Measurements from ENCODE around the gene SNRK. TPM values are rescaled to one million over a fixed set of nuclear protein-coding genes. Genes with fewer than 3 reads are reported as not detected.

SNRK gene
- total and polyA plus RNA-seq, 9 of the 15 experiments (the other 6 are each of a cell fraction or from before 2014, with no cell fraction given), result 1.7 to 12.3 (median 7.3) TPM

DNA sequence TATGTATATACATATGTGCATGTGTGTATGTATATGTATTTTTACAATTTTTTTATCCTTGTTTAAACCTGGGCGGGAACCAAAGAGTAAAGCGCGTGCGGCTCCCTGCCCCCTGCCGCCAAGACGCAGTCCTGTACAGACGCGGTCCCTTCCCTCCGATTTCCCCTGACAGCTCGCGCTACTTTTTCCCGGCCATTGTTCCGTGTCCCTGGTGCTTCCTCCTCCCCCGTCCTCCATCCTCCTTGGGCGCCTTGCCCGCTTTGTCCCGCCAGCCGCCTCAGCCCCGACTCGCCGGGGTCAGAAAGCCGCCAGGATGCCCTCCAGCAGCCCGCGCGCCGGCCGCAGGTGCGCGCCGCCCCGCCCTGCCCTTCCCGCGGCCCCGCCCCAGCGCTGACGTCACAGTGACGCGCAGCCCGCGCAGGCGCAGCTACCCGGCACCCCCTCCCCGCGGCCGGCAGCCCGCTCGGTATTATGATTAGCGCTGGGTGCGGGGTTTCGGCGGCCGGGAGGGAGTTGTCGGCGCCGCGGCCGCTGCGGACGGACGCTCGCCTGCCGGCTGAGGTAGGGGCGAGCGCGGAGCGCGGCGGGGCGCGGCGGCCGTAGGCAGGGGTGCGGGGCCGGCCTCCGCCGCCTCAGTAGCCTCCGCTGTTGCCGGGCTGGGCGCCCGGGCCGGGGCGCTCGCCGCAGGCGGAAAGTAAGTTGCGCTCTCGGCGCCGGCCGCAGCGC is at the start of gene SNRK (continued):
- no peak for TF ChIP-seq TOE1 (IDR thresholded peaks at IDR 0.05; ENCODE audit: borderline replicate concordance)
- TF ChIP-seq TOE1 (CRISPR knock-in tag; IDR thresholded peaks at IDR 0.05; ENCODE audit: borderline replicate concordance, low read depth), result no peak
- TF ChIP-seq SIN3A (IDR thresholded peaks at IDR 0.05; ENCODE audit: borderline replicate concordance in 2 of 2, control insufficient read depth in 1 of 2, low read depth in 2 of 2, low read length in 2 of 2), result peak in 1 of 2 experiments; percentile 58; a peak in 1 of 4 replicates
- TF ChIP-seq, protein P1, sequence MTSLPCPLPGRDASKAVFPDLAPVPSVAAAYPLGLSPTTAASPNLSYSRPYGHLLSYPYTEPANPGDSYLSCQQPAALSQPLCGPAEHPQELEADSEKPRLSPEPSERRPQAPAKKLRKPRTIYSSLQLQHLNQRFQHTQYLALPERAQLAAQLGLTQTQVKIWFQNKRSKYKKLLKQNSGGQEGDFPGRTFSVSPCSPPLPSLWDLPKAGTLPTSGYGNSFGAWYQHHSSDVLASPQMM (CRISPR knock-in tag; IDR thresholded peaks at IDR 0.05), result no peak
- TF ChIP-seq PHTF2 (CRISPR knock-in tag; IDR thresholded peaks at IDR 0.05), result no peak
- no peak for TF ChIP-seq ZNF57 (CRISPR knock-in tag; IDR thresholded peaks at IDR 0.05)
- no peak for TF ChIP-seq ZNF778 (CRISPR knock-in tag; IDR thresholded peaks at IDR 0.05)
- TF ChIP-seq ZNF277 (CRISPR knock-in tag; IDR thresholded peaks at IDR 0.05; ENCODE audit: borderline replicate concordance), result no peak
- TF ChIP-seq ZKSCAN1 (IDR thresholded peaks at IDR 0.05; ENCODE audit: low read depth, low read length), result no peak
- no peak for TF ChIP-seq ZNF830 (CRISPR knock-in tag; IDR thresholded peaks at IDR 0.05)
- peak in 1 of 2 experiments; percentile 93 for TF ChIP-seq NRF1 (conservative IDR thresholded peaks at IDR 0.05 in 1 of 2, IDR thresholded peaks at IDR 0.05 in 1 of 2)
- TF ChIP-seq, protein P2, sequence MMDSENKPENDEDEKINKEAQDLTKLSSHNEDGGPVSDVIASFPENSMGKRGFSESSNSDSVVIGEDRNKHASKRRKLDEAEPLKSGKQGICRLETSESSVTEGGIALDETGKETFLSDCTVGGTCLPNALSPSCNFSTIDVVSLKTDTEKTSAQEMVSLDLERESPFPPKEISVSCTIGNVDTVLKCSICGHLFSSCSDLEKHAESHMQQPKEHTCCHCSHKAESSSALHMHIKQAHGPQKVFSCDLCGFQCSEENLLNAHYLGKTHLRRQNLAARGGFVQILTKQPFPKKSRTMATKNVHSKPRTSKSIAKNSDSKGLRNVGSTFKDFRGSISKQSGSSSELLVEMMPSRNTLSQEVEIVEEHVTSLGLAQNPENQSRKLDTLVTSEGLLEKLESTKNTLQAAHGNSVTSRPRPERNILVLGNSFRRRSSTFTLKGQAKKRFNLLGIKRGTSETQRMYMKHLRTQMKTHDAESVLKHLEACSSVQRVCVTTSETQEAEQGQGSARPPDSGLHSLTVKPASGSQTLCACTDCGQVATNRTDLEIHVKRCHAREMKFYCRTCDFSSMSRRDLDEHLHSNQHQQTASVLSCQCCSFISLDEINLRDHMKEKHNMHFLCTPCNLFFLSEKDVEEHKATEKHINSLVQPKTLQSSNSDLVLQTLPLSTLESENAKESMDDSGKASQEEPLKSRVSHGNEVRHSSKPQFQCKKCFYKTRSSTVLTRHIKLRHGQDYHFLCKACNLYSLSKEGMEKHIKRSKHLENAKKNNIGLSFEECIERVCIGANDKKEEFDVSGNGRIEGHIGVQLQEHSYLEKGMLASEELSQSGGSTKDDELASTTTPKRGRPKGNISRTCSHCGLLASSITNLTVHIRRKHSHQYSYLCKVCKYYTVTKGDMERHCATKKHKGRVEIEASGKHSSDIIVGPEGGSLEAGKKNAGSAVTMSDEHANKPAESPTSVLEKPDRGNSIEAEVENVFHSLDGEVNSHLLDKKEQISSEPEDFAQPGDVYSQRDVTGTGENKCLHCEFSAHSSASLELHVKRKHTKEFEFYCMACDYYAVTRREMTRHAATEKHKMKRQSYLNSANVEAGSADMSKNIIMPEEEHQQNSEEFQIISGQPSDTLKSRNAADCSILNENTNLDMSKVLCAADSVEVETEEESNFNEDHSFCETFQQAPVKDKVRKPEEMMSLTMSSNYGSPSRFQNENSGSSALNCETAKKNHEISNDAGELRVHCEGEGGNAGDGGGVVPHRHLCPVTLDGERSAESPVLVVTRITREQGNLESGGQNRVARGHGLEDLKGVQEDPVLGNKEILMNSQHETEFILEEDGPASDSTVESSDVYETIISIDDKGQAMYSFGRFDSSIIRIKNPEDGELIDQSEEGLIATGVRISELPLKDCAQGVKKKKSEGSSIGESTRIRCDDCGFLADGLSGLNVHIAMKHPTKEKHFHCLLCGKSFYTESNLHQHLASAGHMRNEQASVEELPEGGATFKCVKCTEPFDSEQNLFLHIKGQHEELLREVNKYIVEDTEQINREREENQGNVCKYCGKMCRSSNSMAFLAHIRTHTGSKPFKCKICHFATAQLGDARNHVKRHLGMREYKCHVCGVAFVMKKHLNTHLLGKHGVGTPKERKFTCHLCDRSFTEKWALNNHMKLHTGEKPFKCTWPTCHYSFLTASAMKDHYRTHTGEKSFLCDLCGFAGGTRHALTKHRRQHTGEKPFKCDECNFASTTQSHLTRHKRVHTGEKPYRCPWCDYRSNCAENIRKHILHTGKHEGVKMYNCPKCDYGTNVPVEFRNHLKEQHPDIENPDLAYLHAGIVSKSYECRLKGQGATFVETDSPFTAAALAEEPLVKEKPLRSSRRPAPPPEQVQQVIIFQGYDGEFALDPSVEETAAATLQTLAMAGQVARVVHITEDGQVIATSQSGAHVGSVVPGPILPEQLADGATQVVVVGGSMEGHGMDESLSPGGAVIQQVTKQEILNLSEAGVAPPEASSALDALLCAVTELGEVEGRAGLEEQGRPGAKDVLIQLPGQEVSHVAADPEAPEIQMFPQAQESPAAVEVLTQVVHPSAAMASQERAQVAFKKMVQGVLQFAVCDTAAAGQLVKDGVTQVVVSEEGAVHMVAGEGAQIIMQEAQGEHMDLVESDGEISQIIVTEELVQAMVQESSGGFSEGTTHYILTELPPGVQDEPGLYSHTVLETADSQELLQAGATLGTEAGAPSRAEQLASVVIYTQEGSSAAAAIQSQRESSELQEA (IDR thresholded peaks at IDR 0.05; ENCODE audit: low read depth), result no peak
- TF ChIP-seq ZNF24 (IDR thresholded peaks at IDR 0.05), result peak; percentile 53
- TF ChIP-seq ZNF398 (CRISPR knock-in tag; IDR thresholded peaks at IDR 0.05), result no peak
- no peak for TF ChIP-seq FOXK2 (conservative IDR thresholded peaks at IDR 0.05 in 1 of 2, IDR thresholded peaks at IDR 0.05 in 1 of 2; ENCODE audit: low read depth in 2 of 2)
- TF ChIP-seq ZNF140 (CRISPR knock-in tag; IDR thresholded peaks at IDR 0.05), result no peak

All from K562 (cell line).